Ureter (tissue), 1 donor: ENCODE results near the gene ANO9. TPM values are rescaled to one million over a fixed set of nuclear protein-coding genes. Genes with fewer than 3 reads are reported as not detected.

ENCODE experiments used
- DNase-seq: peaks from one replicate; pipeline ENCODE4 v3.0.0-alpha.2; 2020; ENCODE audit warnings: low spot score
- total RNA-seq: library from RNA; stranded (reverse); gene quantifications from one replicate; pipeline ENCODE4 v1.2.4, GENCODE V29; 2023
- donor health status: DM: yes; HTN: yes; CAD: no.

ANO9 gene
- total RNA-seq, 1 donor from 2014 or later: 17.9 TPM

- no peak for DNase-seq
Measured at GRCh38 chr11:384511-384910, 57.3 kb downstream of the ANO9 start.

GRCh38 chr11:383431-383830 is 58.4 kb downstream of the ANO9 start:
- no peak for DNase-seq

DNA sequence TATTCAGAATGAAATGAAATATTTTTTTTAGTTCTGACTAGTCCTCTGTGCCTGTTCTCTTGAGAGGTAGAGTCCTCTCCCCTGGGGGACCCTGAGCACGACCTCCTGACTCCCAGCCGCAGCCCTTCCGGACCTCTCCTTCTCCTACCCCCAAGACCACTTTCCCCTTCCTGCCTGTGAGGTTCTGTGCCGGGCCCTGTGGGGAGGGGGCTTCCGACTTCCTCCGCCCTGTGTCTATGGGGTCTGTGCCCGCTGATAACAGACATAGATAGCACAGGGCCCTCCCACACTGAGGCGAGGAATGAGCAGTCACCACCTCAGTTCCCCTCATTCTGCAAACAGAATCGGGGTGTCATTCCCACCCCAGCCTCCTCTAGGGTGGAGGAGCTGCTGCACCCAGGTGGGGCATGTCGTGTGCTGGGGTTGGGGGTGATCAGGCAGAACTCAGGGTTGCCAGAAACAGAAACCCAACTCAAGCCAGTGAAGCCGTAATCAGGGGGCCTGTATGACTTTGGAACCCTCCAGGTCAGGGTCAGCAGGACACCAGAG is 59.7 kb downstream of the ANO9 start:
- no peak for DNase-seq

GRCh38 chr11:381501-382072 is 60.2 kb downstream of the ANO9 start:
- no peak for DNase-seq

DNA sequence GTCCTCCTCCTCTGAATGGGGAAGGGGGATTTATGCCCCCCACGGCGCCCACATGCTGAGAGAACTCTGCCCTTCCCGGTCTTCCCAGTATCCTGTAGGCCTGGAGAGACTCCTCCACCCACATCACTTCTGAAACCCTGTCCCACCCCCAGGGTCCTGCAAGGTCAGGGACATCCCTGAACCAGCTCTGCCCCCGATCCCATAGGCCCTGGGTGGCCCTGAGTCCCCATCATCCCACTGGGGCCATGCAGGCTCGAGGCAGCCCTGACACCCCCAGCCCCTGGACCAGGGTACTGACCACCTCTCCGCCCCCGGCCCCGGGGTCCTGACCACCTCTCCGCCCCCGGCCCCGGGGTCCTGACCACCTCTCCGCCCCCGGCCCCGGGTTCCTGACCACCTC is 60.8 kb downstream of the ANO9 start:
- no peak for DNase-seq

- DNase-seq: no peak
Measured at GRCh38 chr11:380491-380890, 61.3 kb downstream of the ANO9 start.

DNA sequence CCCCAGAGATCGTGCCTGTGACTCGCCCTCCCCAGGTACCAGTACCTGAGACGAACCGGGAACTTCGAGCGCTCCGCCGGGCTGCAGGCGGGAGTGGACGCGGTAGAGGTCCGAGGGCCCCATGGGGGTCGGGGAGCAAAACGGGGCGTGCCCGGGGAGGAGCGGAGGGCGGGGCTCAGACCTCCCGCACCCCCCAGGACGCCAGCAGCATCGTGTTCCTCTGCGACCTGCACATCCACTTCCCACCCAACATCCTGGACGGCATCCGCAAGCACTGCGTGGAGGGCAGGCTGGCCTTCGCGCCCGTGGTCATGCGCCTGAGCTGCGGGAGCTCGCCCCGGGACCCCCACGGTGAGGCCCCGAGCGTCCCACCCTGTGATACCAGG is 61.7 kb downstream of the ANO9 start:
- no peak for DNase-seq

DNA sequence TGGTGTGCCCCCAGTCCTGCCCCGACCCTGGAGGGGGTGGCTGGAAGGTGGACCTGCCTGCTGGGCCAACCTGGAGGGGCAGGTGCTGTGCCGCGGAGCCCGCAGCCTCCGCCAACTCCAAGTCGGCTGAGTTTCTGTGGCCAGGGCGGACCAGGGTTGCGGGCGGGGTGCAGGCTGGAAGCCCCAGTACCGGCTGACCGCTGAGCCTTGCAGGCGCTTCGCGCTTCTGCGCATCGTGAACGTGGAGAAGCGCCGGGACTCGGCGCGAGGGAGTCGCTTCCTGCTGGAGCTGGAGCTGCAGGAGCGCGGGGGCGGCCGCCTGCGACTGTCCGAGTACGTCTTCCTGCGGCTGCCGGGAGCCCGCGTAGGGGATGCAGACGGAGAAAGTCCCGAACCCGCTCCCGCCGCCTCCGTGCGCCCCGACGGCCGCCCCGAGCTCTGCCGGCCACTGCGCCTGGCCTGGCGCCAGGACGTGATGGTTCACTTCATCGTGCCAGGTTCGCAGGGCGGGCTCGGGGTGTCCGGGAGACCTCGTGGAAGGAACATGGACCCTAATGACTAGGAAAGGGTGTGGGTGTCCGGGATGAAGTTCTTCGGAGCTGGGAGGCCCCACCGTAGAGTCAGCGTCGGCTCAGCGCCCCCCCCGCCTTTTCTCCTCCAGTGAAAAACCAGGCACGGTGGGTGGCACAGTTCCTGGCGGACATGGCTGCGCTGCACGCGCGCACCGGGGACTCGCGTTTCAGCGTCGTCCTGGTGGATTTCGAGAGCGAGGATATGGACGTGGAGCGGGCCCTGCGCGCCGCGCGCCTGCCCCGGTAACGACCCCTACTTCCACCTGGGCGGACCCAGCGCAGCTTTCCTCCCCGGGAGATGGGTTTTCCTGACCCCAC is 62.4 kb downstream of the ANO9 start:
- no peak for DNase-seq

GRCh38 chr11:377883-378500 is 63.8 kb downstream of the ANO9 start:
- DNase-seq: no peak

DNA sequence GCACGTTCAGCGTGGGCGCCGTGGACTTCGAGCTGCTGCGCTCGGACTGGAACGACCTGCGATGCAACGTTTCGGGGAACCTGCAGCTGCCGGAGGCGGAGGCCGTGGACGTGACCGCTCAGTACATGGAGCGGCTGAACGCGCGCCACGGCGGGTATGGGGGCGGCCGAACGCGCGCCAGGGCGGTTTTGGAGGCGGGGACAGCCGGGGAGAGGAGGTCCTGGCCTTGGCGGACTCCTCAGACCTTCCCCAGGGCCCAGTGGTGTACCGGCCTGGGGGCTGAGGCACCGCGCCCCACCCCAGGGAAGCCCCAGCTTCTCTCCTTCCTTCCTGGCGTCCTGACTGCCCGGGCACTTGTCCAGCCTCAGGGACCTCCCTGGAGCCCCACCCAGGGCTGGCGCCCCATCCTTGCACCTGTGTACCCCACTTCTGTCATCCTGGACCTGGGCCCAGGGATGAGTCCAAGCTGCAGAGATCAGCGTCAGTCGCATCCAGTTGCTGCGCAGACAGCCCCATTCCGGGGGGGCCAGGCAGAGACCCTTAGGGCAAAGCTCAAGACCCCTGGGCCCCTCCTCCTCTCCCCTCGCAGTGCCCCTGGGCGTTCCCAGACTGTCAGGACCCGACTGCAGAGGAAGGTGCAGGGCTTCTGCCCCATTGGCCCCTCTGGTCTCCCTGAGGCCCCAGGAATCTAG is 64.5 kb downstream of the ANO9 start:
- DNase-seq: no peak

DNA sequence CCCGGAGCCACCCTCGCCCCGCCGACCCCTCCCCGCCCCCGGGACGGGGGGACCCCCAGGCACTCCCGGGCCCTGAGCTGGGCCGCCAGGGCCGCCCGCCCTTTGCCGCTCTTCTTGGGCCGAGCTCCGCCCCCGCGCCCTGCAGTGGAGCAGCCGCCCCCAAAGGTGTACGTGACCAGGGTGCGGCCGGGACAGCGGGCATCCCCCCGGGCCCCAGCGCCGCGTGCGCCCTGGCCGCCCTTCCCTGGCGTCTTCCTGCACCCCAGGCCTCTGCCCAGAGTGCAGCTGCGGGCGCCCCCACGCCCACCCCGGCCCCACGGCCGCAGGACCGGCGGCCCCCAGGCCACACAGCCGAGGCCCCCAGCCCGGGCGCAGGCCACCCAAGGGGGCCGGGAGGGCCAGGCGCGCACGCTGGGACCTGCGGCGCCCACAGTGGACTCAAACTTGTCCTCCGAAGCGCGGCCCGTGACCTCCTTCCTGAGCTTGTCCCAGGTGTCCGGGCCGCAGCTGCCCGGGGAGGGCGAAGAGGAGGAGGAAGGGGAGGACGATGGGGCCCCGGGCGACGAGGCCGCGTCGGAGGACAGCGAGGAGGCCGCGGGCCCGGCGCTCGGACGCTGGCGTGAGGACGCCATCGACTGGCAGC is 65.2 kb downstream of the ANO9 start:
- no peak for DNase-seq

GRCh38 chr11:375065-376025 is 66.5 kb downstream of the ANO9 start:
- no peak for DNase-seq

DNA sequence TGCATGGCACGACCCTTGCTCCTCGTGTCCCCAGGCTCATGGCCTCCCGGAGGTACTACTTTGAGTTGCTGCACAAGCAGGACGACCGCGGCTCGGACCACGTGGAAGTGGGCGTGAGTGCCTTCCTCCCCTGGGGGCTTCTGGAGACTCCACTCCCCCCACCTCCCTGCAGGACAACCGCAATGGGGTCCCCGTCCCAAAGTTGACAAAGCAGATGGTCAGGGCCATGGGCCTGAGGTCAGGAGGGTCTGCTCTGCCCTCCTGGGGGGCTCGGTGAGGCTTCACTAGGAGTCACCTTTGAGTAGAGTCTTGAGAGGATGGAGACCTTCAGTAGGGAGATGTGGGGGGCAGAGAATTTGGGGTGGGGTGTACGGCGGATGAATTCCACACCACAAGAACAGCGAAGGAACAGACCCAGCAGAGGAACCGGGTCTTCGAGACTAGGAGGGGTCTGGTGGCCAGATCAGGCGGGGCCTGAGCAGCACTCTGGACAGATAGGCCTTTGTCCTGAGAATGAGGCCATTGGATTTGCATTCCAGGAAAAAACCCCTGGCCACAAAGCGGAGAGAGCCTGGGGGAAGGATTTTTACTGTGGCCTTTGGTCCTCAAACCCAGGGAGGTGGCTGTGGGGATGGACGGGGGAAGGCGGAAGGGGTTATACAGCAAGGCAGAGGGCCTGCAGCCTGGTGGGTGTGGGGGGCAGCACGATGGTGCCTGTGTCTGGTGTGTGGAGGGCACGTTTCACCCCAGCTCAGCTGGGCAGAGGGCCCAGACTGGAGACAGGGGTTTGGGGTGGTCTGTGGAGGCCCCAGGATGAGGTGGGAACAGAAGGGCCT is 67.9 kb downstream of the ANO9 start:
- DNase-seq: no peak

DNA sequence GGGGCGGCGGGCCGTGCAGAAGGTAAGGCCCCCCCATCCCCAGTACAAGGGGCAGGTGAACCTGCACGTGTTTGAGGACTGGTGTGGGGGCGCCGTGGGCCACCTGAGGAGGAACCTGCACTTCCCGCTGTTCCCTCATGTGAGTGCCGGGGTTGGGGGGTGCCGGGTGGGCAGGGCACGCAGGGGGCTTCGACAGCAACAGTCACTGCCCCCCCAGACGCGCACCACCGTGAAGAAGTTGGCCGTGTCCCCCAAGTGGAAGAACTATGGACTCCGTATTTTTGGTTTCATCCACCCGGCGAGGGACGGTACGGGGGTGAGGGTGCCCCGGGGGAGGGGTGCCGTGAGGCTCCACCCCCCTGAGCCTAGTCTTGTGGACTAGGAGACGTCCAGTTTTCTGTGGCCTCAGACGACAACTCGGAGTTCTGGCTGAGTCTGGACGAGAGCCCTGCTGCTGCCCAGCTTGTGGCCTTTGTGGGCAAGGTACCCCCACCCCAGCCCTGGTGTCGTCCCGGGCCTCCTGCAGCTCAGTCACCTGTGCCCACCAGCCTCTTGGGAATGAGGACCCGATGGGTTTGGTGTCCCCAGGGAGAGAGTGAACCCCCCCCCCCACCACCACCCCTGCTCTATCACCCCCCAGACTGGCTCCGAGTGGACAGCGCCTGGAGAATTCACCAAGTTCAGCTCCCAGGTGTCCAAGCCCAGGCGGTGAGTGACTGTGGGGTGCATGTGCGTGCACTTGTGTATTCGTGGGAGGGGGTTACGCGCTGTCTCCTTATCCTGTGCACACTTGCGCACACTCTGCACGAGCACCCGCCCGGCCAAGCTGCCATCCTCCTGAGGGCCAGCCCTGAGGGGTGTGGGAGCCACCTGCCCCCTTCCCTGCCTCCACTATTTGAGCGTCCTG is 68.7 kb downstream of the ANO9 start:
- DNase-seq: no peak

GRCh38 chr11:371716-372590 is 69.9 kb downstream of the ANO9 start:
- no peak for DNase-seq

DNA sequence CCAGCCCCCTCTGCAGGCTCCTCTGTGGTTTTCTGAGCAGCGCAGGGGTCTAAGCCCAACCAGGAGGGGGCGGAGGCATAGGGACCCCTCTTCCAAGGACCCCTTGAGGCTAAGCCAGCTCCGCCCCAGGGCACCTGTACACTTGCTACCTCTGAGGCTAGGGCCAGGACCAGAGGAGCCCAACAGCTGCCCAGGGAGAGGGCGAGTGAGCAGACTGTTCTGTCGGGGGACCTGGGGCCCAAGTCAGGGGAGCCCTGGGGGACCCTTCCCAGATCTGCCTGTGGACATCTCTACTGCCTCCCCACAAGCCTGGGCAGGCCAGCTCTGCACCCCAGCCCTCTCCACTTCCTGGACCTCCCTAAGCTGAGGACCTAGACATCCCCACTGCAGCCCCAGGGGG is 70.8 kb downstream of the ANO9 start:
- DNase-seq: no peak
